HG03432 (cell line): ENCODE data around the gene PARP12.
A peak's percentile ranks its signal among the peaks of the same experiment; 100 is the strongest.
"Not testable (repeated sequence)": the region's sequence is repeated elsewhere in the genome, so short reads cannot be mapped to it uniquely, and the experiment has no call there.

ENCODE experiments used
- ATAC-seq: cut with Tn5 transposase; IDR thresholded peaks from one replicate; pipeline ENCODE4 v1.9.1; 2021; ENCODE audit warnings: mild to moderate bottlenecking, moderate library complexity; ENCODE audit not compliant: unreplicated experiment

The PARP12 gene

GRCh38 chr7:140062528-140063299 is at the start of gene PARP12:
Gene PARP12 (minus strand): TSS chr7:140062951. CDS start chr7:140062847, 104 bp downstream.
- ATAC-seq: peak; percentile 95

- not testable (repeated sequence) for ATAC-seq
Observed at GRCh38 chr7:140108777-140109176, 46.0 kb upstream of the PARP12 start.

GRCh38 chr7:140096459-140096858 is 33.7 kb upstream of the PARP12 start:
- no peak for ATAC-seq

- ATAC-seq: no peak
Observed at GRCh38 chr7:140093375-140093774, 30.6 kb upstream of the PARP12 start.

- ATAC-seq: no peak
Observed at GRCh38 chr7:140085447-140085846, 22.7 kb upstream of the PARP12 start.

- ATAC-seq: peak; percentile 98
Observed at GRCh38 chr7:140084972-140085371, 22.2 kb upstream of the PARP12 start.

GRCh38 chr7:140084142-140084655 is 21.4 kb upstream of the PARP12 start:
- no peak for ATAC-seq

- no peak for ATAC-seq
Observed at GRCh38 chr7:140082770-140083169, 20.0 kb upstream of the PARP12 start.

- ATAC-seq: no peak
Observed at GRCh38 chr7:140081774-140082425, 19.1 kb upstream of the PARP12 start.

GRCh38 chr7:140080919-140081318 is 18.2 kb upstream of the PARP12 start:
- ATAC-seq: no peak

- no peak for ATAC-seq
Observed at GRCh38 chr7:140079121-140079536, 16.4 kb upstream of the PARP12 start.

GRCh38 chr7:140078392-140078791 is 15.6 kb upstream of the PARP12 start:
- no peak for ATAC-seq

GRCh38 chr7:140074780-140075179 is 12.0 kb upstream of the PARP12 start:
- no peak for ATAC-seq

- no peak for ATAC-seq
Observed at GRCh38 chr7:140070546-140070945, 7.8 kb upstream of the PARP12 start.

- ATAC-seq: no peak
Observed at GRCh38 chr7:140069298-140069949, 6.7 kb upstream of the PARP12 start.

GRCh38 chr7:140068033-140068432 is 5.3 kb upstream of the PARP12 start:
- no peak for ATAC-seq

GRCh38 chr7:140067052-140067451 is 4.3 kb upstream of the PARP12 start:
- ATAC-seq: no peak

- ATAC-seq: peak; percentile 28
Observed at GRCh38 chr7:140062118-140062527, 628 bp downstream of the PARP12 start.

- ATAC-seq: no peak
Observed at GRCh38 chr7:140061607-140061930, 1.2 kb downstream of the PARP12 start.

- no peak for ATAC-seq
Observed at GRCh38 chr7:140060788-140061606, 1.8 kb downstream of the PARP12 start.

GRCh38 chr7:140060243-140060630 is 2.5 kb downstream of the PARP12 start:
- ATAC-seq: no peak
